Panc1 (cell line): ENCODE results near the gene NOTCH1.

Source experiments
- REST ChIP-seq, 2 experiments: IDR thresholded peaks; 2 replicates each; pipeline ENCODE4 v1.6.1; 2011 to 2012; ENCODE audit warnings: low read depth in 2 of 2, control low read depth in 1 of 2, low read length in 1 of 2, mild to moderate bottlenecking in 1 of 2, moderate library complexity in 1 of 2; ENCODE audit not compliant: insufficient read depth in 1 of 2
- TF ChIP-seq, protein P1 (sequence below): fragments of 450-650 bp; IDR thresholded peaks from 2 replicates; pipeline ENCODE4 v1.5.1; 2017; ENCODE audit warnings: mild to moderate bottlenecking

DNA sequence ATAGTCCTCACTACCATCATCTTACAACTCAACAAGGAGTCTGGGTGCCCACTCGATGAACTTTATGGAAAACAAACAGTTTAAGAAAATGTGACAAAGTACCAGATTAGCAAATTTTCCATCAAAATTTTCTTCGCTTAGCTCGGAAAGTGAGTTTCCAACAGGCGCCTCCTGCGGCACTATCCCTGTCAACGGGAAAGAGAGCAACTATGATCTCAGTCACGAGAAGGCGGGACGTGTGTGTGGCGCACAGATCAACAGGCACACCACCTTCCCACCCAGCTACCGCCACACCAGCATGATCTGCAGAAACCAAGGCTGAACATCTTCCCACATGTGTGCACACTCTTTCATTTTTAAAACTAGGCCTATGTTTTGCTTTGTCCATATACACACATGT lies 92.5 kb downstream of the NOTCH1 start:
- TF ChIP-seq, protein P1, sequence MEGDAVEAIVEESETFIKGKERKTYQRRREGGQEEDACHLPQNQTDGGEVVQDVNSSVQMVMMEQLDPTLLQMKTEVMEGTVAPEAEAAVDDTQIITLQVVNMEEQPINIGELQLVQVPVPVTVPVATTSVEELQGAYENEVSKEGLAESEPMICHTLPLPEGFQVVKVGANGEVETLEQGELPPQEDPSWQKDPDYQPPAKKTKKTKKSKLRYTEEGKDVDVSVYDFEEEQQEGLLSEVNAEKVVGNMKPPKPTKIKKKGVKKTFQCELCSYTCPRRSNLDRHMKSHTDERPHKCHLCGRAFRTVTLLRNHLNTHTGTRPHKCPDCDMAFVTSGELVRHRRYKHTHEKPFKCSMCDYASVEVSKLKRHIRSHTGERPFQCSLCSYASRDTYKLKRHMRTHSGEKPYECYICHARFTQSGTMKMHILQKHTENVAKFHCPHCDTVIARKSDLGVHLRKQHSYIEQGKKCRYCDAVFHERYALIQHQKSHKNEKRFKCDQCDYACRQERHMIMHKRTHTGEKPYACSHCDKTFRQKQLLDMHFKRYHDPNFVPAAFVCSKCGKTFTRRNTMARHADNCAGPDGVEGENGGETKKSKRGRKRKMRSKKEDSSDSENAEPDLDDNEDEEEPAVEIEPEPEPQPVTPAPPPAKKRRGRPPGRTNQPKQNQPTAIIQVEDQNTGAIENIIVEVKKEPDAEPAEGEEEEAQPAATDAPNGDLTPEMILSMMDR, result no peak
- TF ChIP-seq REST (IDR thresholded peaks at IDR 0.05; ENCODE audit: insufficient read depth in 1 of 2, low read depth in 2 of 2, low read length in 1 of 2), result no peak
